Prostate gland (tissue), 2 donors: ENCODE measurements around the gene CFAP92. TPM values are rescaled to one million over a fixed set of nuclear protein-coding genes. Genes with fewer than 3 reads are reported as not detected.

Experiments
- DNase-seq: peaks from one replicate; pipeline ENCODE4 v3.0.0-alpha.2; 2019; ENCODE audit warnings: low spot score
- H3K27ac ChIP-seq, 2 donors: fragments of 200-600 bp; sonication (generic); 2 replicates each; pipeline ENCODE4 v1.5.1; 2017 to 2019
- H3K27me3 ChIP-seq: fragments of 200-600 bp; sonication (generic); replicated peaks from 2 replicates; pipeline ENCODE4 v1.5.1; 2019; ENCODE audit not compliant: insufficient read depth
- H3K36me3 ChIP-seq, 2 donors: fragments of 200-600 bp; sonication (generic); 1 replicate in 1 of 2; 2 replicates in 1 of 2; pipeline versions ENCODE4 v1.5.1 to v1.8.1; 2017 to 2019
- H3K4me1 ChIP-seq: fragments of 200-600 bp; sonication (generic); replicated peaks from 2 replicates; pipeline ENCODE4 v1.5.1; 2019
- H3K4me3 ChIP-seq, 2 donors: fragments of 200-600 bp; sonication (generic); 2 replicates each; pipeline ENCODE4 v1.5.1; 2017 to 2019
- H3K9me3 ChIP-seq: fragments of 200-600 bp; sonication (generic); 2 replicates; pipeline ENCODE4 v1.5.1; 2017
- POLR2A ChIP-seq: fragments of 450-650 bp; IDR thresholded peaks from one replicate; pipeline ENCODE4 v1.6.1; 2016; ENCODE audit warnings: antibody characterized with exemption, mild to moderate bottlenecking
- POLR2AphosphoS5 ChIP-seq: sonication (generic); formaldehyde crosslinking; IDR thresholded peaks from one replicate; pipeline ENCODE4 v1.6.1; 2017; ENCODE audit warnings: antibody characterized with exemption
- WGBS: methylation state at CpG from one replicate; pipeline ENCODE4 v1.1.5; 2018; 5-methylcytosine and 5-hydroxymethylcytosine counted together
- intact Hi-C: fragments of 100-400 bp; cut with DNase I; formaldehyde crosslinking; loops from one replicate; pipeline ENCODE4 v1.14.2; 2022
- total RNA-seq, 2 donors: library from RNA; depleted of rRNA; stranded (reverse); fragments of >200 nt; gene quantifications; one replicate each; pipeline ENCODE4 v1.1.0, GENCODE V29; 2016
- TF ChIP-seq, protein P1 (sequence below), 4 experiments: fragments of 200-600 bp in 2 of 4; fragments of 450-650 bp in 2 of 4; sonication (generic) in 2 of 4; IDR thresholded peaks; 1 replicate in 3 of 4; 2 replicates in 1 of 4; pipeline ENCODE4 v1.5.1; 2016 to 2019; ENCODE audit warnings: antibody characterized with exemption in 4 of 4, mild to moderate bottlenecking in 2 of 4, moderate library complexity in 2 of 4

The CFAP92 gene
- total RNA-seq, 2 donors from 2014 or later: 1.7 to 4.3 TPM

GRCh38 chr3:129034642-129035041, 40.8 kb upstream of the CFAP92 start:
- 91% methylated on average over 6 of the region's 6 CpGs for WGBS
- Histone ChIP-seq H3K27me3 (no peaks in the 10 kb centered on the region), H3K4me3 (no peak overlapping the region), H3K9me3 (no peaks in the 10 kb centered on the region), H3K36me3 (no peaks in the 10 kb centered on the region), H3K4me1 (no peaks in the 10 kb centered on the region), H3K27ac (no peak overlapping the region)
- no peak for TF ChIP-seq POLR2A
- no peak for TF ChIP-seq POLR2AphosphoS5
- TF ChIP-seq, protein P1, sequence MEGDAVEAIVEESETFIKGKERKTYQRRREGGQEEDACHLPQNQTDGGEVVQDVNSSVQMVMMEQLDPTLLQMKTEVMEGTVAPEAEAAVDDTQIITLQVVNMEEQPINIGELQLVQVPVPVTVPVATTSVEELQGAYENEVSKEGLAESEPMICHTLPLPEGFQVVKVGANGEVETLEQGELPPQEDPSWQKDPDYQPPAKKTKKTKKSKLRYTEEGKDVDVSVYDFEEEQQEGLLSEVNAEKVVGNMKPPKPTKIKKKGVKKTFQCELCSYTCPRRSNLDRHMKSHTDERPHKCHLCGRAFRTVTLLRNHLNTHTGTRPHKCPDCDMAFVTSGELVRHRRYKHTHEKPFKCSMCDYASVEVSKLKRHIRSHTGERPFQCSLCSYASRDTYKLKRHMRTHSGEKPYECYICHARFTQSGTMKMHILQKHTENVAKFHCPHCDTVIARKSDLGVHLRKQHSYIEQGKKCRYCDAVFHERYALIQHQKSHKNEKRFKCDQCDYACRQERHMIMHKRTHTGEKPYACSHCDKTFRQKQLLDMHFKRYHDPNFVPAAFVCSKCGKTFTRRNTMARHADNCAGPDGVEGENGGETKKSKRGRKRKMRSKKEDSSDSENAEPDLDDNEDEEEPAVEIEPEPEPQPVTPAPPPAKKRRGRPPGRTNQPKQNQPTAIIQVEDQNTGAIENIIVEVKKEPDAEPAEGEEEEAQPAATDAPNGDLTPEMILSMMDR (IDR thresholded peaks at IDR 0.05): no peak
- DNase-seq: no peak
- intact Hi-C loops: no loop called here

- WGBS: 92% methylated on average over 12 of the region's 12 CpGs
- no peaks in the 10 kb centered on the region for H3K36me3 ChIP-seq
- no peak for TF ChIP-seq POLR2AphosphoS5
- TF ChIP-seq, protein P1 (IDR thresholded peaks at IDR 0.05): no peak
- TF ChIP-seq POLR2A: no peak
- DNase-seq: no peak
- no peaks in the 10 kb centered on the region for H3K27me3 ChIP-seq
- intact Hi-C loops: no loop called here
- no peak overlapping the region for H3K27ac ChIP-seq
- H3K4me3 ChIP-seq: no peak overlapping the region
- H3K9me3 ChIP-seq: no peaks in the 10 kb centered on the region
- H3K4me1 ChIP-seq: no peaks in the 10 kb centered on the region
Measured at GRCh38 chr3:129033633-129034321, 39.9 kb upstream of the CFAP92 start.

DNA sequence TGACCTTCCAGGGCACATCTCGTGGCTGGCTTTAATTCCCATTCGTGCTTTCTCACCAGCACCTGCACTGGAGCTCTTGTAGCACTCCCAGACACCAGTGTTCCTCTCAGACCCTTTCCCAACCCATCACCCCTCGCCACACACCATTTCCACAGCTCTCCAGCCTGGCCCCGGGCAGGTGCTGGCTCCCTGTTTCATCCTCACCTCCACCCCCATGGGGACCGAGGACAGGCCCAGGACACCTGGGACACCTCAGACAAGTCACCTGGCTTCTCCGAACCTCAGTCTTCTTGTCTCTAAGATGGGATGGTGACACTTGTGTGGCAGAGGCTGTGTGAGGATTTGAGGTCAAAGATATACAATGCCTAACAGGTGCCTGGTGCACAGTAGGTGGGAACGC, 39.3 kb upstream of the CFAP92 start:
- TF ChIP-seq, protein P1 (IDR thresholded peaks at IDR 0.05): no peak
- TF ChIP-seq POLR2A (no peak), POLR2AphosphoS5 (no peak)
- Histone ChIP-seq H3K9me3 (no peaks in the 10 kb centered on the region), H3K4me1 (no peaks in the 10 kb centered on the region), H3K36me3 (no peaks in the 10 kb centered on the region), H3K4me3 (no peak overlapping the region), H3K27ac (no peak overlapping the region), H3K27me3 (no peaks in the 10 kb centered on the region)
- intact Hi-C loops: no loop called here
- WGBS: 89% methylated on average over 7 of the region's 7 CpGs
- no peak for DNase-seq

DNA sequence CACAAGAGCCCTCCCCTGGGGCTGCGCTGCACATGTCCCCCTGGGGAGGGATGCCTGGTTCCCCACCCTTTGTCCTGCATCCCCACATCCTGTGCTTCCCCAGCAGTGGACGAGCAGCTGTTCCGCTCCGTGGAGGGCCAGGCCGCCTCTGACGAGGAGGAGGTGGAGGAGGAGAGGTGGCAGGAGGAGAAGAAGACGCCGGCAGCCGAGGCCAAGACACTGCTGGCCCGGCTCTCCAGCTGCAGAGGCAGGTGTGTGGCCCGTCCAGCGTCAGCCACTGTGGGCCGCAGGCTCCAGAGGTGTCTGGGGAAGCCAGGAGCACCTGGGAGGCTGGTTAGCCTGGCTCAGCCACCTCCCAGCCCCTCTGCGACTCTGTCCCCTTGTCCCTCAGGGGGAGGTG, 38.8 kb upstream of the CFAP92 start:
- no peak for DNase-seq
- no peak overlapping the region for H3K4me3 ChIP-seq
- no peaks in the 10 kb centered on the region for H3K36me3 ChIP-seq
- no peaks in the 10 kb centered on the region for H3K4me1 ChIP-seq
- no peak for TF ChIP-seq POLR2AphosphoS5
- TF ChIP-seq POLR2A: no peak
- TF ChIP-seq, protein P1 (IDR thresholded peaks at IDR 0.05): no peak
- no peaks in the 10 kb centered on the region for H3K9me3 ChIP-seq
- intact Hi-C loops: no loop called here
- H3K27ac ChIP-seq: no peak overlapping the region
- WGBS: 84% methylated on average over 13 of the region's 14 CpGs
- H3K27me3 ChIP-seq: no peaks in the 10 kb centered on the region
